HG03045 (cell line): Measurements from ENCODE around the gene HDAC1.
A peak's percentile ranks its signal among the peaks of the same experiment; 100 is the strongest.

Experiments
- ATAC-seq: cut with Tn5 transposase; IDR thresholded peaks from one replicate; pipeline ENCODE4 v1.9.1; 2021; ENCODE audit warnings: mild to moderate bottlenecking, moderate library complexity; ENCODE audit not compliant: unreplicated experiment

HDAC1 gene

DNA sequence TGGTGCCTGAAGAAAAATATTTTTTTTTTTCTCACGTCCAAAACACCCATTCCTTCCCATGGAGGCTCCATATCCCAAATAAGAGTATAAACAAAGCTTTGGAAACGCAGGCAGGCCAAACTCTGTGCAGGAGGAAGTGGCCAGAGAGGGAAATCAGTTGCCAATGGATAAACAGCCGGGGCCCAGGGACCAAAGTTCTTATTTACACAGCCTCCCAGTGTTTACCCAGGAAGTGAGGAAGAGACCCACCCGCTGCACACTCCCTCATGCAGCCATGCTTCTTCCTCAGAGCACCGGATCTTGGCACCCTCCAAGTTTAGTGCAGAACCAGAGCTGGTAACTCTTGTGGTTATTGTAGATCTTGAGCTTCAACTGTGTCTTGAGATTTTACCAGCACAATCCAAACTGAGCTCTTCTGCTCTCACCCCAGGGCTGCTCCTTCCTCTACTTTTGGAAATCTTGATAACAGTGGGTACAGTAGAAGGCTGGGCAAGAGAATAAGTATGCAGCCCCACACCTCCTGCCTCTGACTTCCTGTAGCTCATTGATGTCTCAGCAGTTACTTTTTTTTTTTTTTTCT is 29.9 kb downstream of the HDAC1 start:
- ATAC-seq: no peak

DNA sequence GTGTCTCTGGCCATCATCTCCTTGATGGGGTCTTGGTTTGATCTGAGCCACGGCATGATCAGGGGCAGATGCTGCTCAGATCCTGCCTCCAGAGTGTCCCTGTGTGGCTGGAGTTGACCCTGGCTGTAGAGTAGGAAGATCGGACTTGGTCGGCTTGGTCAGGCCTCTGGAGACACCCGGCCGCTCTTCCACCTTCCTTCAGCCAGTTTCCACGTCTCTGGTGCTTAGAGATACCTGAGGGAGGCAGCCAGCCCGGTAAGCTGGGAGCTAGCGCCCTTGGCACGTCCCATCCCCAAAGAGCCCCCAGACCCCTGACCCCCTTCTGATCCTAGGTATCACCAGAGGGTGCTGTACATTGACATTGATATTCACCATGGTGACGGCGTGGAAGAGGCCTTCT is 35.3 kb downstream of the HDAC1 start:
- ATAC-seq: no peak

DNA sequence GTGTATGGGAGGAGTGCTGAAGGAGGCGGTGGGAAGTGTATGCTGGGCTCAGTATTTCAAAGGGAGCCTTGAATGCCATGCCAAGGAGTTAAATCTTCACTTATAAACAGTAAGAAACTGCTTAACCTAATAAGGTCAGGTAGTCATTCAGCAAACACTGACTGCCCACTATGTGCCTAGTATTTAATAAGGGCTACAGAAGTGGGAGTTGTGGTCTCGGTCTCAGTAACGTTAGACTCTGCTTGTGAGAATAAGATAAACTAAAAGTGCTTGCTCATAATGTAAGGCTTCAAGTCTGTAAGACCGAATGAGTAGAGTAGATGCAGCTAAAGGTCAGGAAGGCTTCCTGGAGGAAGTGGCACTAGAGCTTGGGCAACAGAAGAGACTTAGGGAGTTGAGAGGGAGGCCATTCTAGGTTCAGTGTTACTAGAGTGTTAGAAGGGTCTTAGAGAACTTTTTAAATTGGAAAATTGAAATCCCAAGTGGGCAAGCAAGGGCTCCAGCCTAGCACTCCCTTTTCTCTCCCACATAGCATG is 38.1 kb downstream of the HDAC1 start:
- no peak for ATAC-seq

DNA sequence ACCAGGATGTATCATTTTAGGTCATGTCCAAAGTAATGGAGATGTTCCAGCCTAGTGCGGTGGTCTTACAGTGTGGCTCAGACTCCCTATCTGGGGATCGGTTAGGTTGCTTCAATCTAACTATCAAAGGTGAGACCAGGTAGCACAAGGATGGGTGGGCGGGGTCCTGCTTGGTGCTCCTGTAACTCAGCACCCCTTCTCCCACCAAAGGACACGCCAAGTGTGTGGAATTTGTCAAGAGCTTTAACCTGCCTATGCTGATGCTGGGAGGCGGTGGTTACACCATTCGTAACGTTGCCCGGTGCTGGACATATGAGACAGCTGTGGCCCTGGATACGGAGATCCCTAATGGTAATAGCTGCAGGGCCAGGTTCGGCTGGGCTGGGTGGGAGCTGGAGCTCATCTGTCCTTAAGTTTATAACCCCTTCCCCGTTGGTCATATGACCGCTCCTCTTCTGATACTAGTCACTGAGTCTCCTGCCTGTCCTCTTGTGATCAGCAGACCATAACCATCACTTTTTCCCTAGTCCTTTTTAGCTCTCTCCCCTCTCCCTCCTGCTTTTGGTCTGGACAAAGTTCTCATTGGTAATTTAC is 38.8 kb downstream of the HDAC1 start:
- ATAC-seq: no peak

DNA sequence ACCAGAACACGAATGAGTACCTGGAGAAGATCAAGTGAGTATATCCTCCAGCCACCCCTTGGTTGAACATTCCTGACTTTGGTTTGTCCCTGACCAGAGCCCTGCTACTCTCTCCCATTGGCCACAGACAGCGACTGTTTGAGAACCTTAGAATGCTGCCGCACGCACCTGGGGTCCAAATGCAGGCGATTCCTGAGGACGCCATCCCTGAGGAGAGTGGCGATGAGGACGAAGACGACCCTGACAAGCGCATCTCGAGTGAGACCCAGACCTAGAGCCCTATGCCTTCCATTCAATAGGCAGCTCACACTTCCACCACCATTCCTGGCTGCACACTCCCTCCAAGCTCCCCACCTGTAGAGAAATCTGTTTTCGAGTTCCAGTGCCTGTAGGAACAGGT is 39.7 kb downstream of the HDAC1 start:
- ATAC-seq: no peak

DNA sequence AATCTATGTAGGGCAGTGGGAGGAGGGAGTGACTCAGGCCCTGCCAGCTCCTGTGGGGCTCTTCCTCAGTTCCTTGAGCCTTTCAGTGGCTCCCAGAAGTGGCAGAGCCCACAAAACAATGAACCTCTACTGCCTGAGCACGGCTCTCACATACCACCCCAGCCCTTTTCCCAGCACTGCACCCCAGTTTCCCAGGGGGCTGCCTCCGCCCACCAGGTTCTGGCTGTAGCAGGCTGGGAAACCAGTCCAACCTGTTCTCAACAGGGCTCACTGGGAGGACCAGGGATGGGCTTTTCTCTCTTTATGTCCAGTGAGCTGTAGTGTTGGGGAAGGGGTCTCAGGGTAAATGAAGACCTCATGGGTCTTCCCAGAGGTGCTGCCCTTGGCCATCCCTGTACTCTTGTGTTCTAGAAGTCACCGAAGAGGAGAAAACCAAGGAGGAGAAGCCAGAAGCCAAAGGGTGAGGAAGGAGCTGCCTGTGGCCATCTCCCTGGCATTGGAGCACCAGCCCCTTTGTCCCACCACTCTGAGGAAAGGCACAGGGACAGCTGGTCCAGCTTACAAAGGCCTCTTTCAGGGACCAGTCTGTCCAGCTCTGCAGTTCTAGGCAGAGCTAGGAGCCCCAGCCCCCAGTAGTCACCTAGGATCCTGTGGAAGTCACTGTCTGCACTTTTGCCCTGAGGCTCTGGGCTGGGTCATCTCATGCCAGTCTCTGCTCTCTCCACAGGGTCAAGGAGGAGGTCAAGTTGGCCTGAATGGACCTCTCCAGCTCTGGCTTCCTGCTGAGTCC is 40.6 kb downstream of the HDAC1 start:
- ATAC-seq: no peak

DNA sequence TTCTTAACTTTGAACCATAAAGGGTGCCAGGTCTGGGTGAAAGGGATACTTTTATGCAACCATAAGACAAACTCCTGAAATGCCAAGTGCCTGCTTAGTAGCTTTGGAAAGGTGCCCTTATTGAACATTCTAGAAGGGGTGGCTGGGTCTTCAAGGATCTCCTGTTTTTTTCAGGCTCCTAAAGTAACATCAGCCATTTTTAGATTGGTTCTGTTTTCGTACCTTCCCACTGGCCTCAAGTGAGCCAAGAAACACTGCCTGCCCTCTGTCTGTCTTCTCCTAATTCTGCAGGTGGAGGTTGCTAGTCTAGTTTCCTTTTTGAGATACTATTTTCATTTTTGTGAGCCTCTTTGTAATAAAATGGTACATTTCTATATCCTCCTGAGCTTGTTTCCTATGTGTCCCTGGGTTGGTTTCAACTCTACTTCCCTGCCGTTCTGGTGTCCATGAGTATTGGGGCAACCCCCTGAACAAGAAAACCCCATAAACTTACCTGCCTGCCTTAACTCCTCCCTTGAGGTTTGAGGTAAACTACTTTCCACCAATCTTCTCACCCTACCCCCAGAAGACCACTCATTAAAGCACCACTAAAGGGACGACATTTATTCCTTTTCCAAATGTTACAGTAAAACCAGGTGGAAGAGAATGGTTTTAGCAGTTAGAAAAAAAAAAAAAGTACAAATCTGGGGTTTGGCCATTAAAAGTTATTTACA is 41.5 kb downstream of the HDAC1 start:
- no peak for ATAC-seq

DNA sequence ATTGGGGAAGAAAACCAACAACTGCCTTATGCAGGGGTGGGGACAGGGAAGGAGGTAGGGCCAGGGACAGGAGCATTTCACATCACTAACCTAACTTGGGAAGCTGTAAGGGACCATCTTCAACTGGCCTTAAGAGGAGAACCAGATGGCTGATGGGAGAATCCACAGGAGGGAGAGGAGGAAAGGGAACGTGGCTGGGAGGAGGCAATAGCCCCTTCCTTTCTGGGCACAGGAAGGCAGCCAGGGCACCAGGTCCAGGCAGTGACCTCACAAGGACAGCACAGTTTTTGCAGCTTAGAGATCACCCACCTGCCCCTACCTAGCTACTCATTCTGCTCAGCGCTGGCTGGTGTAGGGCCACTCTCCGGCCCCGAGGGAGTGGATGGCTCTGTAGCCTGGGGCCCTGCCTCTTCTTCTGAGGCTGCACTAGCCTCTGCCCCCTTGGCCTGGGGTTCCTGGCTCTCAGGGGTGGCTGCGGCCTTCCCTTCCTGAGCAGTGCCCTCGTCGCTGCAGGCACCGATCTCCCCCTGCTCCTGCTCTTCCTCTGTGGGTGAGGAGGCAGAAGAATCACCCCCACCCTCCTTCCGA is 42.5 kb downstream of the HDAC1 start:
- no peak for ATAC-seq

DNA sequence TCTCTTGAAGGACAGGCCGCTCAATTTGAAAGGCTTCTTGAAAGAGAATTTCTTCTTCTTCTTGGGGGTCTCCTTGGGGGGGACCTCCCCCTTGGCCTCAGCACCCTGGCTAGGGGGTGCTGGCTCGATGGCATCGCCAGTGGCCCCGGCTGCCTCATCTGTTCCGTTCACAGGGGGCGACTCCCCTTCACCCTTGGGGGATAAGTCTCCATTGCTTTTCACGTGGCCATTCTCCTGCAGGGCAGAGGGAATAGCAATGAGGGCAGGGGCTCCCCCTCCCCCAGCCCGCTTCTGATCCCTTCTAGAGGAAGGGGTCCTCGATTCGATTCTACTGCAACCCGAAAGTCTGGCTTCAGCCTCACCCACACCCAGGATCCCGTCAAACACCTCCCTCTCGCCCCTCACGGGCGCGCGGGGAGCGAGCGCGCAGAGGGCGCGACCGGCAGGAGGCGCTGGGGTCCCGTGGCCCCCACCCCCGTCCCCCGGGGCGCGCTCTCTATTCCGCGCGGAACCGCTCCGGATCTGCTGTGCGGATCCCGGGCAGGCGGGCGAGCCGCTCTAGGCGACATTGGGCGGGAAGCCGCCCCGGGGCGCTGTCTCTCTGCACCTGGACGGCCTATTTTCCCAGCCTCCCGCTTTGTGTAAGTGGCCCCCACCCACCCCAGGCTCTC is 43.1 kb downstream of the HDAC1 start:
- ATAC-seq: peak; percentile 20

DNA sequence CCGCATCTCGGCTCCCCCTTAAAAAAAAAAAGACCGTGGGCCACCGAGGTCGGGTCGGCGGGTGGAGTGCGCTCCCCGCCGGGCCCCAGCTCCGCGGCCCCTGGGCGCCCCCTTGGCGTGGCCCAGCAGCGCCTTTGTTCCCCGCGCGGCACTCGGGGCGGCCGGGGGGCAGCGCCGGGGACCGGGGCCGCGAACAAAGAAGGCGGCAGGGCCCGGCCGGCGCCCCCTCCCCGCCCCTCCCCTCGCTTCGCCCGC is 43.6 kb downstream of the HDAC1 start:
- no peak for ATAC-seq

DNA sequence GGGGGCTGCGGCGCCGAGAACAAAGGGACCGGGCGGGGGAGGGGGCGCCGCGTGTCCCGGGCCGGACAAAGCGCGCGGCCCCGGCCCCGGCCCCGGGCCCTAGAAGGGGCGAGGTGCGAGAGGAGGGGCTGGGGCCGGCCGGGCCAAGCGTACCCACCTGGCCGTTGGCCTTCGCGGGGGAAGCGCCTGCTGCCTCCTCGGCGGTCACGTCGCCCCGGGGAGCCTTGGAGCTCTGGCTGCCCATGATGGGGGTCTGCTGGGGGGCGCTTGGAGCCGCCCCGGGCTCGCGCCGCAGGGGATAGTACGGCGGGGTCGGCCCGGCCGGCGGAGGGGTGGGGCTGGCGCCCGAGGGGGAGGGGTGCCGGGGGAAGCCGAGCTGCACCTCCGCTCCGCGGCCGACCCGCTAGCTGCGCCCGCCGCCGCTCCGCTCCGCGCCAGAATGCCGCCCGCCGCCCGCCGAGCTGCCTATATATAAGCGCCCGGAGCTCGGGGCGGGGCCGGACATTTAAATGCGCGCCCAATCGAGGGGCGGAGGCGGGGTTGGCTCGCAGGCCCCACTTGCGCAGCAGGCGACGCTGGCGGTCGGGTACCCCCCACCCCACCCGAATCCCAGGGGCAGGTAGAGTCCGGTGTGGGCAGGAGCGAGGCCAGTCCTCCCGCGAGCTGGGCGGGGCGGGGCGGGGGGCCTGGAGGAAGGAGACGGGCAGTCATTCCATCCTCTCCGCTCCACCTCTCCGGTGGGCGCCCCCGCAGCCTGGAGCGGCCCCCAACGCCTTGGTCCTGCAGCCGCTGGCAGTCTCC is 44.1 kb downstream of the HDAC1 start, which contains the start of gene MARCKSL1:
Gene MARCKSL1, minus strand, starts transcription at position 444 of the 801 bp plus-strand sequence. Its CDS starts 200 bp downstream, at position 244.
- ATAC-seq: peak; percentile 46

DNA sequence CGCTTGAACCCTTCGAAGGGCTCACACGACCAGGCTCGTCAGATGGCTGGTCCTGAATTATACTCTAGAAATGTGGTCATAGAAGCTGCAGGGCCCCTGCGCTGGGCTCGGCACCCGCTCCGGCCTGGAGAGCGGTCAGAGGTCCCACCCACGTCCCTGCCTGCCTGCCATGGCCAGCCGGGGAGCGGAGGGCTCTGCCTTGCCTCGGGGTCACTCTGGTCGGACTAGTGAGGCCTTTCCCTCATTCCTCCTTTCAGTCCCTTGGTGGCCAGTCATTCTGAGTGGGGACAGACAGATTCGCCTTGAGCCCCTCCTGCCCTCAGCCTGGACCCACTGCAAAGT is 44.7 kb downstream of the HDAC1 start:
- ATAC-seq: no peak

DNA sequence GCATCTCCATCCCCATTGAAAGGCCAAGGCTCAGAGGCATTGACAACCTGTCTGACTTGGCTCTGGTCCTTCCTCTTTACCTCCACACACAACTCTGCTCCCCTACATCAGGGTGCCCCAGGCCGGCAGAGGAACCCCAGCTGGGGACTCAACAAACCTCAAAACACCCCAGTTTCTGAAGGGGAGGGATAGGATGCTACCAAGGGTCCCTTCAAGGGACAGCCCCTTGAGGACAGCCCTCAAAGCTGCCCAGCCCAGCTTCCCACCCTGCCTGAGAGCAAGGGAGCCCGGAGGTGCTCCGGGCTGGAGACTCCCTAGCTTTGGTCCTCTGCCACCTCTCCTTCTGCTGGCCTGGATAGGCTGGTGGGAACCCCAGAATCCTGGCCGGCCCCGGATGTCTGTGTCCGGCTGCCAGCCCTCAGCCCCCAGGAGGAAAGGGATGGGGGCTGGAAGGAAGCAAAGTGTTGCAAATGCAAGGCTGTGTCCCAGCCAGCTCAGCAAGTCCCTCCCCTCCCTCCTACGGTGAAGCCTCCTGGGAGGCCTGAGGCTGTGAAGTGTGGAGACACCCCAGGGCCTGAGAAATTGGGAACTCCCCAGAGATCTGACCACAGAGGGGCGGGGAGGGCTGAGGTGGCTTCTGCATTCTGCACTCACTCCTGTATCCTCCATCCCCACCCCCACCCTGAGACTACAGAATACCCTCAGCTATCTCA is 45.2 kb downstream of the HDAC1 start:
- no peak for ATAC-seq

DNA sequence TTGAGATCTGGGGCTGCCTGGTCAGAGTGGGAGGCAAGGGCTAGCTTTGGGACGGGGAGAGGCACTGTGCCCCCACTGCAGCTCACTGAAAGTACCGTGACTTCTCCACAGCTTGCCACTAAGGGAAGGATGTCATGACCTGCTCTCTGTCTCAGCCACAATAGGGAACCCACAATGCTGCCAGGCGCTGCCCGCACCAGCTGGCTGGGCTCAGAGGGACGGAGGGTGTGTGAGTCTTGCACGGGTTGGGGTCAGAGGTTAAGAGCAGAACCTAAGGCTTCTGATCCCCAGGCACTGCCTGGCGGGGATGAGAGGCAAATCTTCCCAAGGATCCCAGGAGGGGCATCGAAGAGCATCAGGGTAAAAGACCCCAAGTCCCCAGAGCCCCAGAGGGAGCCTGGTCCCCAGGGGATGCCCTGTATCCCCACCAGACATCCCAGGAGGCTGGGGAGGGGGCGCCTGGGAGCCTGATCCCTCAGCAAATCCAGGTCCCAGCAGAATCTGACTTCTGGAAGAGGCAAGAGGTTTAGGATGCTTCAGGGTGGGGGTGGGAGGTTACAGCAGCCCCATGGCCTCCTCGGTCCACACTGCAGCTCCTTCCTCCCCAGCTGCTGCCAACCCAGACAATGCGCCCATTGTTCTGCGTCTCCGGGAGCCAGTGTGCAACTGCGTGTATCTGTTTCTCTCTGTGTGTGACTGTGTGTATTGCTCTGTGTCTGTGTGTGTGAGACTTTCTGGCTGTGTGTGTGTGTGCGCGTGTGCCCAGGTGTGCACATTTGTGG is 46.2 kb downstream of the HDAC1 start:
- ATAC-seq: no peak

DNA sequence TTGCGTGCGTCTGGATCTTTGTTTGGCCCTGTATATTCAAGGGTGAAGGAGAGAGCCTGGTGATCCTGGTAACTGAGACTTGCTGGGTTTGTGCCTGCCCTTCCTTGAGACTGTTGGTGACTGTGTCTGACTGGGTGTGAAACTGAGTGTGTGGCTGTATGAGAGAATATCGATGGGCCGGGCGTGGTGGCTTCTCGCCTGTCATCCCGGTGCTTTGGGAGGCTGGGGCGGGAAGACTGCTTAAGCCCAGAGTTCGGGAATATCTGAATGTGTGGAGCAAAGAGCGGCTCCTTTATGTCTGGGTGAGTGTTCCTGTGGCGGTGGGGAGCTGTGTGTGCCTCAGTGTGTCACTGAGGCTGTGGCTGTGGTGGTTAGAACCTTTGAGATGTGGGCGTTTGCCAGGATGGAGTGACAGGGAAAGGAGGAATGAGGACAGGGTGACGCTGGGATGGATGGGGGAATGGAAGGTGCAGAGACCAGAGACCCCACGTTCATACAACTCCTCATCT is 46.8 kb downstream of the HDAC1 start:
- ATAC-seq: no peak

DNA sequence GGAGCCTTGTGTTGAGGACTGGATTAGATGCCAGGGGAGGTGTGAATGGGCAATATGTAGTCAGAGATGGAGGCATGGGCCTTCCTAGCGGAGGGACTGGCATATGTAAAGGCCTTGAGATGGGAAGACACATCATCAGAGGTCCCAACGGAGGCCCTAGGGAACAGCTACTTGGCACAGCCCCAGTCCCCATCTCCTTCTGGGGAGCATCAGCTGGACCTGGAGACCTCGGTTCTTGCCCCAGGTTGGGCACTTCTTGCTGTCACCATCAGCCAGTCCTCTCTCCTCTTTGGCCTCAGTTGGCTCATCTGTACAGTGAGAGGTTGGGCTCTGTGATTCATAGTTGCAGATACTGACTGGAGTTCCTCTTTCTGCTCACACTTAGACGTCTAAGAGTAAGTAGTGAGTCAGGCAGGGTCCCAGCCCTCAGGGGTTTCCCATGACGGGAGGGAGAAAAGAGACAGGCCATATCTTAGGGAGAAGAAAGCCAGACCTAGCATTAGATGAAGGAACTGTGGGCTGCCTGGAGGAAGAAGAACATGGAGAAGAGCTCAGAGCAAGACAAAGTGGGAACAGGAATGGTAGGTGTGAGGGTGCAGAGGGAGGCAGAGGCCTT is 47.6 kb downstream of the HDAC1 start:
- ATAC-seq: no peak

DNA sequence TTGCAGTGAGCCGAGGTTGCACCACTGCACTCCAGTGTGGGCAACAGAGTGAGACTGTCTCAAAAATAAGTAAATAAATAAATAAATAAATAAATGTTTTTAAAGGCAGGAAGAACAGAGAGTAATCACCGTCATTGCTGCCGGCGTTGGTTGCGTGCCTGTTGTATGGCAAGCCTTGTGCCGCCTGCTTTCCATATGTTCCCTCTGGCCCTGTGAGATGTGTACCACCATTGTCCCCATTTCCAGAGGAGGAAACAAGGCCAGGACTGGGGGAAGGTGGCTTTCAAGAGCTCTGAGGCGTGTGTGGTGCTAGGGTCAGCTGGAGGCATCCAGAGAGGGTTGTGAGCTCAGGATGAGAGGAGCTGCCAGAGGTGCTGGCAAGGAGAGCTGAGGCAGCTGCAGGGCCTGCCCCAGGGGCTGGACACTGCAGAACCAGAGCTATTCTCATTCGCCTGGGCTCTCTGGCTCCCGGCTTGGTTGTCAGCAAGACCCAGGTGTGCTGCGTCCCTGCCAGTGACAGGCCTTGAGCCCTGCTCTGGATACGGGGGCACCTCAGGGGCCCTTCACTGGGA is 49.4 kb downstream of the HDAC1 start:
- ATAC-seq: no peak

DNA sequence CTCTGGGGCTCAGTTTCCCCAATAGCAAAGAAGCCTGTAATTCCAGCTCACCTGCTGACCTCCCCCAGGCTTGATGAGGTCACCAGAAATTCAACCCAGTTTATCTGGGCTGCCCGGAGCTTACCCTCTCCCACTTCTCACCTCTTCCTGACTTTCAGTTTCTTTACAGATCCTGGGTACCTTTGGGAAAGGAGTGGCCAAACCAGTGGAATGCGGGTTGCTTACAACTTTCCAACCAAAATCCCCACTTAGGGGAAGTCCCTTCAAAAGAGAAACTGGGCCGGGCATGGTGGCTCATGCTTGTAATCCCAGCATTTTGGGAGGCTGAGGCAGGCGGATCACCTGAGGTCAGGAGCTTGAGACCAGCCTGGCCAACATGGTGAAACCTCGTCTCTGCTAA is 50.1 kb downstream of the HDAC1 start:
- no peak for ATAC-seq
